ENCODE measurements around the gene DYNC1LI2. TPM values are rescaled to one million over a fixed set of nuclear protein-coding genes. Genes with fewer than 3 reads are reported as not detected.

DYNC1LI2 gene
- total and polyA plus RNA-seq, 2 of the 8 experiments (the other 6 are each of a cell fraction or from before 2014, with no cell fraction given) = 35.0 to 70.8 TPM

DNA sequence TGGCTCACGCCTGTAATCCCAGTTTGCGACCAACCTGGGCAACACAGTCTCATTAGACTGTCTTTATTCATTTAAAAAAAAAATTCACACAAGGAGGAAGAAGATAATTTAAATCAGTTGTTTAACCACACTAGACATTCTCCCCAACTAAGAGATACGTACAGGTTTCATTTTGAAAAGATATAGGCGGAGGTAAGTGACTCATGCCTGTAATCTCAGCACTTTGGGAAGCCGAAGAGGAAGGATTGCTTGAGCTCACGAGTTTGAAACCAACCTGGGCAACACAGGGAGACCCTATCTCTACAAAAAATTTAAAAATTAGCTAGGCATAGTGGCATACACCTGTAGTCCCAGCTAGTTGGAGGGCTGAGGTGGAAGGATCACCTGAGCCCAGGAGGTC, 60.2 kb downstream of the DYNC1LI2 start (continued):
- no peak for TF ChIP-seq CHD1 (IDR thresholded peaks at IDR 0.05; ENCODE audit: low read depth, low read length)
- TF ChIP-seq NRF1 (IDR thresholded peaks at IDR 0.05; ENCODE audit: low read depth, low read length) = no peak
- no peak for TF ChIP-seq TAF7 (optimal IDR thresholded peaks at IDR 0.05; ENCODE audit: borderline replicate concordance, low read depth, low read length)
- TF ChIP-seq CBX5 (IDR thresholded peaks at IDR 0.05; ENCODE audit: low read depth, low read length) = no peak
- TF ChIP-seq, protein P1, sequence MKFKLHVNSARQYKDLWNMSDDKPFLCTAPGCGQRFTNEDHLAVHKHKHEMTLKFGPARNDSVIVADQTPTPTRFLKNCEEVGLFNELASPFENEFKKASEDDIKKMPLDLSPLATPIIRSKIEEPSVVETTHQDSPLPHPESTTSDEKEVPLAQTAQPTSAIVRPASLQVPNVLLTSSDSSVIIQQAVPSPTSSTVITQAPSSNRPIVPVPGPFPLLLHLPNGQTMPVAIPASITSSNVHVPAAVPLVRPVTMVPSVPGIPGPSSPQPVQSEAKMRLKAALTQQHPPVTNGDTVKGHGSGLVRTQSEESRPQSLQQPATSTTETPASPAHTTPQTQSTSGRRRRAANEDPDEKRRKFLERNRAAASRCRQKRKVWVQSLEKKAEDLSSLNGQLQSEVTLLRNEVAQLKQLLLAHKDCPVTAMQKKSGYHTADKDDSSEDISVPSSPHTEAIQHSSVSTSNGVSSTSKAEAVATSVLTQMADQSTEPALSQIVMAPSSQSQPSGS (IDR thresholded peaks at IDR 0.05; ENCODE audit: low read length) = no peak
- TF ChIP-seq, protein P2, sequence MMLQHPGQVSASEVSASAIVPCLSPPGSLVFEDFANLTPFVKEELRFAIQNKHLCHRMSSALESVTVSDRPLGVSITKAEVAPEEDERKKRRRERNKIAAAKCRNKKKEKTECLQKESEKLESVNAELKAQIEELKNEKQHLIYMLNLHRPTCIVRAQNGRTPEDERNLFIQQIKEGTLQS (IDR thresholded peaks at IDR 0.05; ENCODE audit: insufficient read depth, low read depth, low read length) = no peak
